Right lobe of liver (tissue), 6 donors: ENCODE measurements around the gene ACTL8. TPM values are rescaled to one million over a fixed set of nuclear protein-coding genes. Genes with fewer than 3 reads are reported as not detected.

Experiments used
- ATAC-seq, 4 donors: fragments of 200-7000 bp; cut with Tn5 transposase; one replicate each; pipeline ENCODE4 v1.9.1; 2020; ENCODE audit warnings: mild to moderate bottlenecking in 4 of 4, moderate library complexity in 4 of 4
- DNase-seq, 3 donors: peaks; one replicate each; pipeline ENCODE4 v3.0.0-alpha.2; 2020
- H3K27ac ChIP-seq, 3 donors: fragments of 200-600 bp; one replicate each; pipeline ENCODE4 v1.8.0; 2022
- H3K27me3 ChIP-seq, 2 donors: fragments of 200-600 bp; one replicate each; pipeline ENCODE4 v1.8.0; 2022
- H3K36me3 ChIP-seq, 4 donors: fragments of 200-600 bp; sonication (generic) in 1 of 4; one replicate each; pipeline versions ENCODE4 v1.5.1 to v1.8.0; 2017 to 2022; ENCODE audit warnings: control low read depth in 1 of 4
- H3K4me1 ChIP-seq, 4 donors: fragments of 200-600 bp; sonication (generic) in 1 of 4; one replicate each; pipeline versions ENCODE4 v1.5.1 to v1.8.0; 2017 to 2022; ENCODE audit warnings: control low read depth in 1 of 4
- H3K4me3 ChIP-seq, 3 donors: fragments of 200-600 bp; one replicate each; pipeline ENCODE4 v1.8.0; 2022
- H3K9me3 ChIP-seq, 4 donors: fragments of 200-600 bp; sonication (generic) in 1 of 4; one replicate each; pipeline versions ENCODE4 v1.5.1 to v1.8.0; 2017 to 2022; ENCODE audit warnings: control low read depth in 1 of 4
- POLR2A ChIP-seq: fragments of 450-650 bp; IDR thresholded peaks from one replicate; pipeline ENCODE4 v1.6.1; 2017; ENCODE audit warnings: antibody characterized with exemption, mild to moderate bottlenecking
- WGBS: methylation state at CpG from one replicate; pipeline ENCODE4 v1.1.6; 2018; ENCODE audit warnings: low coverage, low lambda C conversion rate; ENCODE audit not compliant: insufficient coverage; ENCODE audit errors: missing lambda C conversion rate; 5-methylcytosine and 5-hydroxymethylcytosine counted together
- intact Hi-C, 2 donors: fragments of 100-400 bp; cut with DNase I; formaldehyde crosslinking; loops; one replicate each; pipeline versions ENCODE4 v1.11.2 to v1.14.1; 2022
- total RNA-seq, 6 experiments: library from RNA; depleted of rRNA in 2 of 6; stranded (reverse); fragments of >200 nt in 2 of 6; fragmentation: NEBNext Ultra II Directional in 3 of 6; extraction: Animal tissue kit (Norgen Biotek cat#: 25700) in 3 of 6; gene quantifications; one replicate each; pipeline versions ENCODE4 v1.1.0 to v1.2.4, GENCODE V29; 2016 to 2023
- TF ChIP-seq, protein P1 (sequence below), 4 donors: fragments of 200-600 bp in 3 of 4; fragments of 450-650 bp in 1 of 4; IDR thresholded peaks; one replicate each; pipeline versions ENCODE4 v1.5.1 to v1.8.0; 2016 to 2022; ENCODE audit warnings: antibody characterized with exemption in 4 of 4, mild to moderate bottlenecking in 2 of 4
- donor health status: DM: no; HTN: yes; CAD: no.
- donor health status: DM: no; HTN: no; CAD: no.
- donor health status: DM: no; HTN: no; CAD: no.
- donor health status: DM: no; HTN: yes; CAD: no.
- donor health status: DM: no; HTN: yes; CAD: no.

The ACTL8 gene
- total RNA-seq, 6 experiments from 2014 or later = not detected

DNA sequence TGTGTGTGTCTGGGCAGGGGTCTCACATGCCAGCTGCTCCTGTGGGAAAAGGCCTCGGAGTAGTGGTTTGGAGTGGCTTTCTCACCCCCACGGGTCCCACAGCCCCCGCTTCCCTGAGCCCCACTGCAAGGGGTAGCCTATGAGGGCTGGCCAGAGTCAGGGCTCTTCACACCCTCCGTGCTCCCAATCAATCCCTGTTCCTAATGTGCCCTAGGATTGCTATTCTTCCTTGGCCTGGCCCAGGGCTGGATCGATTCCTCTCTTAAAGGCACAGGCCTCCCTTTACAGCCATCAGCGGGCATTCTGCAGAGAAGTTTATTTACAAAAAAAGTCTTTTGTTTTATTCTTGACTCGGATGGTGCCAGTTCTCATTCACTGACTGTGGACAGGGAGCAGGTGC, 19.3 kb upstream of the ACTL8 start:
- intact Hi-C loops = no loop called here

DNA sequence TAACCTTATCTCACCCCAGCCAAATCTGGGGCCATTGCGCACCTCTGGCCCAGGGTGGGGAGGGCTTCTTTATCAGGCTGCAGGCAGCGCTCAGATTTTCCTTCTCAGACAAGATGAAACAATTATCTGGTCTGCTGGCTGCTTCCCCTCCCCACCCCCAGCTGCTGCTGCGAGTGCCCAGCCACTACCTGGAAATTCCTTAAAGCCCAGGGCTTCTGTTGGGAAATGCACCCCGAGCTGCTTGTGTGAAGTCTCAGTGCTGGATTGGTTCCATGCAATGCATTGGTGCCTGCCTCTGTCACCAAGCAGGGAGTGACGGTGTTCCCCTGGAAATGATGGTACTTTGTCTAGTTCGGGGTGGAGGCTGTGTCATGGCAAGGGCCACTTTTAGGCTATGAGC, 18.5 kb upstream of the ACTL8 start:
- Histone ChIP-seq H3K9me3 (no peaks in the 10 kb centered on the region), H3K4me3 (no peak overlapping the region), H3K27ac (no peak overlapping the region), H3K4me1 (no peaks in the 10 kb centered on the region), H3K36me3 (no peaks in the 10 kb centered on the region), H3K27me3 (no peaks in the 10 kb centered on the region)
- ATAC-seq (no peak), DNase-seq (no peak)
- intact Hi-C loops = no loop called here
- no peak for TF ChIP-seq POLR2A
- TF ChIP-seq, protein P1, sequence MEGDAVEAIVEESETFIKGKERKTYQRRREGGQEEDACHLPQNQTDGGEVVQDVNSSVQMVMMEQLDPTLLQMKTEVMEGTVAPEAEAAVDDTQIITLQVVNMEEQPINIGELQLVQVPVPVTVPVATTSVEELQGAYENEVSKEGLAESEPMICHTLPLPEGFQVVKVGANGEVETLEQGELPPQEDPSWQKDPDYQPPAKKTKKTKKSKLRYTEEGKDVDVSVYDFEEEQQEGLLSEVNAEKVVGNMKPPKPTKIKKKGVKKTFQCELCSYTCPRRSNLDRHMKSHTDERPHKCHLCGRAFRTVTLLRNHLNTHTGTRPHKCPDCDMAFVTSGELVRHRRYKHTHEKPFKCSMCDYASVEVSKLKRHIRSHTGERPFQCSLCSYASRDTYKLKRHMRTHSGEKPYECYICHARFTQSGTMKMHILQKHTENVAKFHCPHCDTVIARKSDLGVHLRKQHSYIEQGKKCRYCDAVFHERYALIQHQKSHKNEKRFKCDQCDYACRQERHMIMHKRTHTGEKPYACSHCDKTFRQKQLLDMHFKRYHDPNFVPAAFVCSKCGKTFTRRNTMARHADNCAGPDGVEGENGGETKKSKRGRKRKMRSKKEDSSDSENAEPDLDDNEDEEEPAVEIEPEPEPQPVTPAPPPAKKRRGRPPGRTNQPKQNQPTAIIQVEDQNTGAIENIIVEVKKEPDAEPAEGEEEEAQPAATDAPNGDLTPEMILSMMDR (IDR thresholded peaks at IDR 0.05) = no peak
- WGBS = 37% methylated on average over 5 of the region's 6 CpGs

More for the DNA sequence above, 19.3 kb upstream of the ACTL8 start:
- no peaks in the 10 kb centered on the region for H3K27me3 ChIP-seq
- ATAC-seq (peak; percentile 49 to 76 (median 56)), DNase-seq (no peak)
- H3K27ac ChIP-seq = no peak overlapping the region
- no peaks in the 10 kb centered on the region for H3K9me3 ChIP-seq
- 18% methylated on average over 3 of the region's 7 CpGs for WGBS
- H3K4me1 ChIP-seq = no peaks in the 10 kb centered on the region
- H3K4me3 ChIP-seq = no peak overlapping the region
- no peaks in the 10 kb centered on the region for H3K36me3 ChIP-seq
- no peak for TF ChIP-seq POLR2A
- TF ChIP-seq, protein P1 (IDR thresholded peaks at IDR 0.05) = no peak

DNA sequence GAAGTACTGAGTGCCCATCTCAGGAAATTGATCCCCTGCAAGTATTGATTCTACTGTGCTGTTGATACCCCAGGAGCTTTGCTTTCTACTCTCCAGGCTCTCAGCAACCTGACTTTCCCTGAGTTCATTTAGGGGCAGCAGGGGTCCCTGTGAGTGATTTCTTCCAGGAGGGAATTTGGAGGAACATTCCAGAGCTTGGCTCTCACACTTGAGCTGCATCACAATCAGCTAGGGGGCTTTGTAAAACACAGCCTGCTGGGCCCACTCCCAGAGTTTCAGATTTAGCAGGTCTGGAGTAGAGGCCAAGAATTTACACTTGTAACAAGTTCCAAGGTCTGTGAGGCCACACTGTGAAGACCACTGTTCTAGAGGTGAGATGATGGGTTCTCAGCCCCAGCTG, 16.1 kb upstream of the ACTL8 start:
- no peak for DNase-seq
- intact Hi-C loops = no loop called here

DNA sequence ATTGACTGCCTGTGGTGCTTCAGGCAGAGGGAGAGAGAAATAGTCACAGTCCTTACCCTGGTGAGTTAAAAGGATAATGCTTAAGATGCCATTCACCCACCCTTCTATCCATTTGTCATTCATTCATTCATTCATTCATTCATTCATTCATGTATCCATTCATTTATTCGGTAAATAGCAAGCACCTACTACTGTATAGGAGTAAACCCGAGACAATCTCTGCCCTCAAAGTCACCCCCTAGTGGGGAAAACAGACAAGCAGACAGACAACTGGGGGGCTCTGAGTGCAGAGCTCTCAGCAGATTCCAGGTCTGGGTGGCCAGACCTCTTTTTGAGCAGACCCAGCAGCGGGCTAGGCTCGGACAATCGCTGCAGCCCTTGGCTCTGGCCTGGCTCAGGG, 14.1 kb upstream of the ACTL8 start:
- no peaks in the 10 kb centered on the region for H3K9me3 ChIP-seq
- intact Hi-C loops = no loop called here
- DNase-seq = no peak
- no peaks in the 10 kb centered on the region for H3K27me3 ChIP-seq
- no peak overlapping the region for H3K4me3 ChIP-seq
- H3K4me1 ChIP-seq = no peaks in the 10 kb centered on the region
- ATAC-seq = no peak
- 57% methylated on average over 5 of the region's 5 CpGs for WGBS
- no peak for TF ChIP-seq POLR2A
- TF ChIP-seq, protein P1 (IDR thresholded peaks at IDR 0.05) = no peak
- H3K36me3 ChIP-seq = no peaks in the 10 kb centered on the region
- H3K27ac ChIP-seq = no peak overlapping the region

More for the DNA sequence above, 16.1 kb upstream of the ACTL8 start:
- no peak for ATAC-seq
- no peaks in the 10 kb centered on the region for H3K4me1 ChIP-seq
- H3K4me3 ChIP-seq = no peak overlapping the region
- H3K27me3 ChIP-seq = no peaks in the 10 kb centered on the region
- no peaks in the 10 kb centered on the region for H3K36me3 ChIP-seq
- H3K27ac ChIP-seq = no peak overlapping the region
- H3K9me3 ChIP-seq = no peaks in the 10 kb centered on the region
- TF ChIP-seq POLR2A = no peak
- TF ChIP-seq, protein P1 (IDR thresholded peaks at IDR 0.05) = no peak

DNA sequence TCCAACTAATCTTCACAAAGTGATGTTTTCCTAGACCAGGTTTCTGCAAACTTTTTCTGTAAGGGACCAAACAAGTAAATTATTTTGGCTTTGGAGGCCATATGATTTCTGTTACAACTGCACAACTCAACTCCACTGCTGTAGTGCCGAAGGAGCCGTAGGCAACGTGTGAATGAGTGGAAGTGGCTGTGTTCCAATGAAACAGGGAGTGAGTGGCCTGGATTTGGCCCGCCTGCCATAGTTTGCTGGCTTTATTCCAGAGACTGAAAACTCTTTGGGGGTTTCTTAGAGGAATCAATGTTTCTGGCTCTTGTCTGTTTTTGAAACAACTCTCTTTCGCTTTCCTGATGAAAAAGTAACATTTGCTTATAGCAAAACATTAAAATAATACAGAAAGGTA, 12.6 kb upstream of the ACTL8 start:
- no peak overlapping the region for H3K4me3 ChIP-seq
- H3K27ac ChIP-seq = no peak overlapping the region
- no peak for DNase-seq
- TF ChIP-seq, protein P1 (IDR thresholded peaks at IDR 0.05) = no peak
- no peak for TF ChIP-seq POLR2A
- no peaks in the 10 kb centered on the region for H3K27me3 ChIP-seq
- no peak for ATAC-seq
- no peaks in the 10 kb centered on the region for H3K9me3 ChIP-seq
- no peaks in the 10 kb centered on the region for H3K36me3 ChIP-seq
- intact Hi-C loops = no loop called here
- H3K4me1 ChIP-seq = no peaks in the 10 kb centered on the region
- 38% methylated on average over 5 of the region's 5 CpGs for WGBS
